Liver (tissue), 9 donors: ENCODE results near the gene ARHGAP10. TPM values are rescaled to one million over a fixed set of nuclear protein-coding genes. Genes with fewer than 3 reads are reported as not detected.

Experiments
- DNase-seq: peaks from one replicate; pipeline ENCODE4 v3.0.0-alpha.2; 2017; ENCODE audit warnings: low spot score
- H3K27ac ChIP-seq, 2 donors: one replicate each; pipeline ENCODE4 v1.7.0; 2013; ENCODE audit warnings: inconsistent platforms in 2 of 2, low read length in 2 of 2, control low read depth in 1 of 2, low read depth in 1 of 2, mild to moderate bottlenecking in 1 of 2
- H3K27me3 ChIP-seq, 4 donors: one replicate each; pipeline versions ENCODE4 v1.6.1 to v1.7.0; 2013; ENCODE audit warnings: low read length in 3 of 4, inconsistent platforms in 1 of 4, mild to moderate bottlenecking in 1 of 4, moderate library complexity in 1 of 4; ENCODE audit not compliant: control insufficient read depth in 4 of 4, insufficient read depth in 4 of 4
- H3K36me3 ChIP-seq, 4 donors: one replicate each; pipeline versions ENCODE4 v1.6.1 to v1.7.0; 2013; ENCODE audit warnings: low read length in 3 of 4, mild to moderate bottlenecking in 3 of 4, low read depth in 1 of 4, moderate library complexity in 1 of 4; ENCODE audit not compliant: control insufficient read depth in 4 of 4, insufficient read depth in 3 of 4
- H3K4me1 ChIP-seq, 4 donors: one replicate each; pipeline versions ENCODE4 v1.6.1 to v1.7.0; 2013; ENCODE audit warnings: low read length in 3 of 4, mild to moderate bottlenecking in 3 of 4, moderate library complexity in 1 of 4; ENCODE audit not compliant: control insufficient read depth in 4 of 4, insufficient read depth in 4 of 4
- H3K4me3 ChIP-seq, 3 donors: one replicate each; pipeline versions ENCODE4 v1.6.1 to v1.7.0; 2013; ENCODE audit warnings: low read length in 3 of 3, control low read depth in 1 of 3, low read depth in 1 of 3, mild to moderate bottlenecking in 1 of 3
- H3K9ac ChIP-seq, 2 donors: one replicate each; pipeline ENCODE4 v1.7.0; 2013; ENCODE audit warnings: low read length in 2 of 2, mild to moderate bottlenecking in 2 of 2, moderate library complexity in 2 of 2, control low read depth in 1 of 2, low read depth in 1 of 2
- H3K9me3 ChIP-seq, 4 donors: one replicate each; pipeline versions ENCODE4 v1.6.1 to v1.7.0; 2013; ENCODE audit warnings: low read length in 3 of 4; ENCODE audit not compliant: control insufficient read depth in 4 of 4
- ATF3 ChIP-seq: IDR thresholded peaks from 2 replicates; pipeline ENCODE4 v1.6.1; 2016; ENCODE audit warnings: antibody characterized with exemption
- CTCF ChIP-seq: fragments of 150-350 bp; IDR thresholded peaks from 2 replicates; pipeline ENCODE4 v1.5.1; 2017; ENCODE audit warnings: improper control_type of control experiment, low read depth, low read length; ENCODE audit not compliant: missing input control
- EGR1 ChIP-seq, 2 donors: IDR thresholded peaks; 2 replicates each; pipeline ENCODE4 v1.6.1; 2016 to 2018; ENCODE audit warnings: antibody characterized with exemption in 2 of 2, low read depth in 2 of 2
- FOXA1 ChIP-seq: IDR thresholded peaks from 2 replicates; pipeline ENCODE4 v1.6.1; 2016; ENCODE audit warnings: antibody characterized with exemption
- FOXA2 ChIP-seq: IDR thresholded peaks from 2 replicates; pipeline ENCODE4 v1.6.1; 2016; ENCODE audit warnings: antibody characterized with exemption
- GABPA ChIP-seq, 2 donors: IDR thresholded peaks in 1 of 2; conservative IDR thresholded peaks in 1 of 2; 2 replicates each; pipeline ENCODE4 v1.6.1; 2016; ENCODE audit warnings: antibody characterized with exemption in 2 of 2, mild to moderate bottlenecking in 1 of 2, moderate library complexity in 1 of 2
- HNF4A ChIP-seq, 2 donors: conservative IDR thresholded peaks; 2 replicates each; pipeline ENCODE4 v1.6.1; 2016; ENCODE audit warnings: antibody characterized with exemption in 2 of 2, mild to moderate bottlenecking in 2 of 2
- HNF4G ChIP-seq: IDR thresholded peaks from 2 replicates; pipeline ENCODE4 v1.6.1; 2016; ENCODE audit warnings: antibody characterized with exemption
- JUND ChIP-seq, 2 donors: IDR thresholded peaks; 2 replicates each; pipeline ENCODE4 v1.6.1; 2016; ENCODE audit warnings: antibody characterized with exemption in 2 of 2
- NR2F2 ChIP-seq: IDR thresholded peaks from 2 replicates; pipeline ENCODE4 v1.6.1; 2016; ENCODE audit warnings: antibody characterized with exemption
- RAD21 ChIP-seq, 2 donors: IDR thresholded peaks; 2 replicates each; pipeline ENCODE4 v1.6.1; 2016; ENCODE audit warnings: antibody characterized with exemption in 2 of 2, mild to moderate bottlenecking in 2 of 2
- RXRA ChIP-seq, 2 donors: IDR thresholded peaks; 2 replicates each; pipeline ENCODE4 v1.6.1; 2017 to 2018; ENCODE audit warnings: antibody characterized with exemption in 2 of 2, mild to moderate bottlenecking in 1 of 2
- SP1 ChIP-seq: IDR thresholded peaks from 2 replicates; pipeline ENCODE4 v1.6.1; 2018; ENCODE audit warnings: antibody characterized with exemption, mild to moderate bottlenecking
- TAF1 ChIP-seq: conservative IDR thresholded peaks from 2 replicates; pipeline ENCODE4 v1.6.1; 2016; ENCODE audit warnings: antibody characterized with exemption, mild to moderate bottlenecking
- YY1 ChIP-seq: IDR thresholded peaks from 2 replicates; pipeline ENCODE4 v1.6.1; 2016; ENCODE audit warnings: antibody characterized with exemption, mild to moderate bottlenecking
- WGBS: extraction: QIAGEN DNeasy Blood & Tissue Kit; methylation state at CpG from one replicate; pipeline ENCODE4 v1.1.7; 2013; 5-methylcytosine and 5-hydroxymethylcytosine counted together
- polyA plus RNA-seq, 2 donors: library from polyadenylated mRNA; stranded (reverse) in 1 of 2; unstranded in 1 of 2; fragments of 200-250 nt in 1 of 2; fragments of >200 nt in 1 of 2; fragmentation: Nextera tagmentation in 1 of 2; extraction: Ambion mirVana in 1 of 2; gene quantifications; one replicate each; pipeline versions ENCODE4 v1.2.1 to v1.2.3, GENCODE V29; 2013 to 2015
- total RNA-seq, 2 donors: library from RNA; depleted of rRNA; stranded (reverse); fragments of >200 nt; gene quantifications; one replicate each; pipeline ENCODE4 v1.2.3, GENCODE V29; 2014
- TF ChIP-seq, protein P1 (sequence below): IDR thresholded peaks from 2 replicates; pipeline ENCODE4 v1.6.1; 2016; ENCODE audit warnings: antibody characterized with exemption
- TF ChIP-seq, protein P2 (sequence below): IDR thresholded peaks from 2 replicates; pipeline ENCODE4 v1.6.1; 2016; ENCODE audit warnings: antibody characterized with exemption
- TF ChIP-seq, protein P3 (sequence below): IDR thresholded peaks from 2 replicates; pipeline ENCODE4 v1.6.1; 2016; ENCODE audit warnings: antibody characterized with exemption, mild to moderate bottlenecking
- donor health status: healthy.
- donor health status: healthy.
- donor health status: healthy.
- donor health status: healthy.
- donor health status: healthy.

Gene ARHGAP10
- total and polyA plus RNA-seq, 4 donors, result 1.5 to 13.0 (median 4.3) TPM

GRCh38 chr4:147823130-147823529, 91.2 kb downstream of the ARHGAP10 start:
- TF ChIP-seq FOXA2, result no peak
- no peak for TF ChIP-seq RXRA (IDR thresholded peaks at IDR 0.05)
- TF ChIP-seq, protein P1, sequence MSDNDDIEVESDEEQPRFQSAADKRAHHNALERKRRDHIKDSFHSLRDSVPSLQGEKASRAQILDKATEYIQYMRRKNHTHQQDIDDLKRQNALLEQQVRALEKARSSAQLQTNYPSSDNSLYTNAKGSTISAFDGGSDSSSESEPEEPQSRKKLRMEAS, result no peak
- TF ChIP-seq, protein P2, sequence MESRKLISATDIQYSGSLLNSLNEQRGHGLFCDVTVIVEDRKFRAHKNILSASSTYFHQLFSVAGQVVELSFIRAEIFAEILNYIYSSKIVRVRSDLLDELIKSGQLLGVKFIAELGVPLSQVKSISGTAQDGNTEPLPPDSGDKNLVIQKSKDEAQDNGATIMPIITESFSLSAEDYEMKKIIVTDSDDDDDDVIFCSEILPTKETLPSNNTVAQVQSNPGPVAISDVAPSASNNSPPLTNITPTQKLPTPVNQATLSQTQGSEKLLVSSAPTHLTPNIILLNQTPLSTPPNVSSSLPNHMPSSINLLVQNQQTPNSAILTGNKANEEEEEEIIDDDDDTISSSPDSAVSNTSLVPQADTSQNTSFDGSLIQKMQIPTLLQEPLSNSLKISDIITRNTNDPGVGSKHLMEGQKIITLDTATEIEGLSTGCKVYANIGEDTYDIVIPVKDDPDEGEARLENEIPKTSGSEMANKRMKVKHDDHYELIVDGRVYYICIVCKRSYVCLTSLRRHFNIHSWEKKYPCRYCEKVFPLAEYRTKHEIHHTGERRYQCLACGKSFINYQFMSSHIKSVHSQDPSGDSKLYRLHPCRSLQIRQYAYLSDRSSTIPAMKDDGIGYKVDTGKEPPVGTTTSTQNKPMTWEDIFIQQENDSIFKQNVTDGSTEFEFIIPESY, result no peak
- no peak for TF ChIP-seq HNF4G
- TF ChIP-seq JUND (IDR thresholded peaks at IDR 0.05), result no peak
- no peak for TF ChIP-seq CTCF
- no peak for TF ChIP-seq YY1
- Histone ChIP-seq H3K36me3 (no peaks in the 10 kb centered on the region), H3K4me1 (peaks cover 0 to 4% (median 0%) of the 10 kb centered on the region in 4 donors), H3K4me3 (no peak overlapping the region), H3K9me3 (no peaks in the 10 kb centered on the region), H3K27ac (no peak overlapping the region), H3K27me3 (no peaks in the 10 kb centered on the region), H3K9ac (no peak overlapping the region)
- 88% methylated on average over 3 of the region's 3 CpGs for WGBS
- no peak for DNase-seq

DNA sequence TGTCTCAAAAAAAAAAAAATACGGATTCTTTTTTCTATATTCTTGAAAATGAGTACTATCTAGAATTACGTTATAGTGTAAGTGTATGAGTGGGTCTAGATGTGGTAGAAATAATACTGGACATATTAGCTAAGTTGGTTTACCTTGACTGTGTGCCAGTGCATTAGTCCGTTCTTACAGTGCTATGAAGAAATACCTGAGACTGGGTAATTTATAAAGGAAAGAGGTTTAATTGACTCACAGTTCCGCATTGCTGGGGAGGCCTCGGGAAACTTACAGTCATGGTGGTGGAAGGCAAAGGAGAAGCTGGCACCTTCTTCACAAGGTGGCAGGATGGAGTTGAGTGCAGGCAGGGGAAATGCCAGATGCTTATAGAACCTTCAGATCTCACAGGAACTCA, 92.4 kb downstream of the ARHGAP10 start:
- WGBS, result 91% methylated on average over 5 of the region's 5 CpGs
- H3K9ac ChIP-seq, result no peak overlapping the region
- DNase-seq, result no peak
- peaks cover 0 to 4% (median 0%) of the 10 kb centered on the region in 4 donors for H3K4me1 ChIP-seq
- H3K27me3 ChIP-seq, result no peaks in the 10 kb centered on the region
- TF ChIP-seq HNF4A (conservative IDR thresholded peaks at IDR 0.05), result no peak
- no peak for TF ChIP-seq JUND (IDR thresholded peaks at IDR 0.05)
- no peak for TF ChIP-seq ATF3
- no peak for TF ChIP-seq RAD21 (IDR thresholded peaks at IDR 0.05)
- no peak for TF ChIP-seq EGR1 (IDR thresholded peaks at IDR 0.05; ENCODE audit: low read depth in 2 of 2)
- TF ChIP-seq TAF1, result no peak
- TF ChIP-seq, protein P1, result no peak
- no peak for TF ChIP-seq HNF4G
- TF ChIP-seq YY1, result no peak
- no peak for TF ChIP-seq RXRA (IDR thresholded peaks at IDR 0.05)
- no peak for TF ChIP-seq GABPA (IDR thresholded peaks at IDR 0.05 in 1 of 2, conservative IDR thresholded peaks at IDR 0.05 in 1 of 2)
- TF ChIP-seq FOXA2, result no peak
- no peak for TF ChIP-seq SP1
- TF ChIP-seq, protein P3, sequence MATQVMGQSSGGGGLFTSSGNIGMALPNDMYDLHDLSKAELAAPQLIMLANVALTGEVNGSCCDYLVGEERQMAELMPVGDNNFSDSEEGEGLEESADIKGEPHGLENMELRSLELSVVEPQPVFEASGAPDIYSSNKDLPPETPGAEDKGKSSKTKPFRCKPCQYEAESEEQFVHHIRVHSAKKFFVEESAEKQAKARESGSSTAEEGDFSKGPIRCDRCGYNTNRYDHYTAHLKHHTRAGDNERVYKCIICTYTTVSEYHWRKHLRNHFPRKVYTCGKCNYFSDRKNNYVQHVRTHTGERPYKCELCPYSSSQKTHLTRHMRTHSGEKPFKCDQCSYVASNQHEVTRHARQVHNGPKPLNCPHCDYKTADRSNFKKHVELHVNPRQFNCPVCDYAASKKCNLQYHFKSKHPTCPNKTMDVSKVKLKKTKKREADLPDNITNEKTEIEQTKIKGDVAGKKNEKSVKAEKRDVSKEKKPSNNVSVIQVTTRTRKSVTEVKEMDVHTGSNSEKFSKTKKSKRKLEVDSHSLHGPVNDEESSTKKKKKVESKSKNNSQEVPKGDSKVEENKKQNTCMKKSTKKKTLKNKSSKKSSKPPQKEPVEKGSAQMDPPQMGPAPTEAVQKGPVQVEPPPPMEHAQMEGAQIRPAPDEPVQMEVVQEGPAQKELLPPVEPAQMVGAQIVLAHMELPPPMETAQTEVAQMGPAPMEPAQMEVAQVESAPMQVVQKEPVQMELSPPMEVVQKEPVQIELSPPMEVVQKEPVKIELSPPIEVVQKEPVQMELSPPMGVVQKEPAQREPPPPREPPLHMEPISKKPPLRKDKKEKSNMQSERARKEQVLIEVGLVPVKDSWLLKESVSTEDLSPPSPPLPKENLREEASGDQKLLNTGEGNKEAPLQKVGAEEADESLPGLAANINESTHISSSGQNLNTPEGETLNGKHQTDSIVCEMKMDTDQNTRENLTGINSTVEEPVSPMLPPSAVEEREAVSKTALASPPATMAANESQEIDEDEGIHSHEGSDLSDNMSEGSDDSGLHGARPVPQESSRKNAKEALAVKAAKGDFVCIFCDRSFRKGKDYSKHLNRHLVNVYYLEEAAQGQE, result no peak
- no peak for TF ChIP-seq NR2F2
- TF ChIP-seq, protein P2, result no peak
- TF ChIP-seq FOXA1, result no peak
- TF ChIP-seq CTCF, result no peak
- no peaks in the 10 kb centered on the region for H3K36me3 ChIP-seq
- H3K27ac ChIP-seq, result no peak overlapping the region
- H3K4me3 ChIP-seq, result no peak overlapping the region
- no peaks in the 10 kb centered on the region for H3K9me3 ChIP-seq
